ENCODE results near the gene PTPRM.

The PTPRM gene

DNA sequence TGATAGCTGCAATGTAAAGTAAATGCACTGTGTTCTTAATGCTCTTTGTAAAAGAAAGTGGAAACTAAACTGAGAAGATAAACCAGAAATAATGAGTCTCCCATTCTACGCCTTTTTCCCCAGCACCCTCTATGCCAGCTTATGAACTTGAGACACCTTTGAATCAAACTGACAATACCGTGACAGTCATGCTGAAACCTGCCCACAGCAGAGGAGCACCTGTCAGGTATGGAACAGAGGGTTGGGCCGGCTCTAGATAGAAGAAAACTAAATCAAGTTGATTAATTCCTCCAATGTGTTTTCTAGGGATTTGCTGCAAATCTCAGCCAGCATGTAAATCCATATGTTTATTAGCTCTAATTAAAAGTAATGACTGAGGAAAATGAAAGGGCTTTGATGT lies 521.5 kb downstream of the PTPRM start:
- no peak for DNase-seq (ENCODE audit: low read depth)

DNA sequence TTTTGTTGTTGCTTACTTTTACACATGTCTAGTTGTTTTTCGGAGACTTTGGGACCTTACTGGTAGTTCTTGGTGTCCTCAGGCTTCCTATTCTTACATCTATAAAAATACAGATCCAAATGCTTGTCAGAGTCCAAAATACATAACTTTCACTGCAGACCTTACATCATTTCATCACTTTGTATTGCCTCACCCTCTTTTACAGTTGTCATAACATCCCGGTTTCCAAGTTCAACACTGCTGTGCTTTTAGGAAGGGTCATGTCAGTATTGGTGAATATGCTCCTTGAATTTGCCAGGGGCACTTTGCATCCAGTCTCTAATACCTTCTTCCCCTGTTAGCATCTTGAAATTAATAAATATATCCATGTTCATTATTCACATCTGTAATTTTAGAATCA lies 523.9 kb downstream of the PTPRM start:
- DNase-seq (ENCODE audit: low read depth) = peak; percentile 17
- no peak overlapping the region for H3K4me3 ChIP-seq (ENCODE audit: low read depth, low read length)

More for the DNA sequence above, 521.5 kb downstream of the PTPRM start:
- H3K4me3 ChIP-seq (ENCODE audit: low read depth, low read length) = no peak overlapping the region

DNA sequence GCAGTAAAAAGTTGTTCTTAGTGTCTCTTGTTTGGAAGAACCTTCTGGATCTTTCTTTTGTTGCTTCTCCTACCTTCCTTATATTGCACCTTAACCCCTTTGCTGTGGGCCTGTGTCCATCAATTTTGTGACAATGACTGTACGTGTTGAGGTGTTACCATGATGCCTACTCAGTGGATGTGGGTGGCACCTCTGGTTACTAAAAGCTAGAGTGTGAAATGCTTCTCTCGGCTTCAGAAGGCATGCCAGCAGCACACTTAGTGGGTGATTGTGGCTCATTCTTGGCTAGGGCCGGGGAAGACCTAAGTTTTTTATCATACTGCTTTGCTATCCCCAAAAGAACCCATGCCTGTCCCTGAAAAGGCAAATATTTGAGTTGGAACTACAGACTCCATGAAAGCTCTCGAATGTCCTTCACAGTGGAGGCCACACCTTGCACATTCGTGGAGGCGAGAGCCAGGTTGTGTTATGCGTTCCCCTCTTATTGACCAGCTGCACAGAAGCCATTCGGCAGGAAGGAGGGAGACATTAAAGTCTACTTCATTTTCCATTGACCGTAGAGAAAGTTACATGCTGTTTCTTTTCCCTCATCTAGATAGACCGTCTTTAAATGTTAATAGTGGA lies 528.9 kb downstream of the PTPRM start:
- DNase-seq (ENCODE audit: low read depth) = no peak
- H3K4me3 ChIP-seq (ENCODE audit: low read depth, low read length) = no peak overlapping the region

DNA sequence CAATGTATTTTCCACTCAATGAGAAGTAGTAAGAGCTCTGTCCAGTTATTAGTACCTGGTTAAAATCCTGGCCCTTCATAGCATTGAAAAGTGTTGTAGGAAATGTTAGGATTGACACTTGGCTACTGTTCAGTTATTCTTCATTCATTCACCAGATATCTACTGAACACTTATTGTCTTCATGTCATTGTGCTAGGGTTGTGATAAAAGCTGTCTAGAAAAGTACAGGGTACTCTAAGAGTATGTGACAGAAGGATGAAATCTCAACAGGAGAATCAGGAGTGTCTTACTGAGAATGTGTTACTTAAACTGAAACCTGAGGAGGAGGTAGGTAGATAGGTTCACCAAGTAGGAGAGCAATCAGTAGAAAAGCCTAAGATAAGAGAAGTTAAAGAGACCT lies 530.3 kb downstream of the PTPRM start:
- no peak overlapping the region for H3K4me3 ChIP-seq (ENCODE audit: low read depth, low read length)

DNA sequence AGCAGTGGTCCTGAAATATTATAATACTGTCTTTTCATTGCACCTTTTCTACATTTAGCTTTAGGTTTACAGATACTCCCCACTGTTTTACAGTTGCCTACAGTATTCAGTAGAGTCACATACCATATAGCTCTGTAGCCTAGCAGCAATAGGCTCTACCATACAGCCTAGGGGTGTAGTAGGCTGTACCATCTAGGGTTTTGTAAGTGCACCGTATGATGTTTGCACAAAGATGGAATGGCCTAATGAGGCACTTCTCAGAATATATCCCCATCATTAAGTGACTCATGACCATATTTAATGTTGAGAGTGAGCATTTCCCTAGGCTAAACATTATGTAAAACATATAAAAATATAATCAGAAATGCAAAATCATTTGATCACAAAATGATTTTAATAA lies 530.8 kb downstream of the PTPRM start:
- no peak overlapping the region for H3K4me3 ChIP-seq (ENCODE audit: low read depth, low read length)
- DNase-seq (ENCODE audit: low read depth) = no peak

More for the DNA sequence above, 530.3 kb downstream of the PTPRM start:
- no peak for DNase-seq (ENCODE audit: low read depth)

DNA sequence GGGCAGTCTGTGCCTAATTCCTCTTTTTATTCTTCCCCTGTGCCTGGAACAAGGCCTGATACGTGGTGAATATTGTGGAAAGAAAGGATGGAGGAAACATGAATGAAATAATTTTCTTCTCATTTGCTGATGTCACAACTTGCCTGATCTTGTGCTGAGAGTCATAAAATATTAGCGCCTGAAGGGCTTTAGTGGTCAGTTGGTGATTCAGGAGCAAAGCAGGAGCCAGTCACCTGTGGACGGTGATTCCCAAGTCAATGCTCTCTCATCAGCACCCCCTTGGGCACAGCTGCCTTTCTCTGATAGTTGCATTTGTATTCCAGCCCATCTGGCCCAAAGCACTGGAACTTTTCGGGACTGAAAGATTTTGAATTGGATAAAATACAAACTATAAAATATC lies 539.5 kb downstream of the PTPRM start:
- no peak for DNase-seq (ENCODE audit: low read depth)
- H3K4me3 ChIP-seq (ENCODE audit: low read depth, low read length) = no peak overlapping the region

DNA sequence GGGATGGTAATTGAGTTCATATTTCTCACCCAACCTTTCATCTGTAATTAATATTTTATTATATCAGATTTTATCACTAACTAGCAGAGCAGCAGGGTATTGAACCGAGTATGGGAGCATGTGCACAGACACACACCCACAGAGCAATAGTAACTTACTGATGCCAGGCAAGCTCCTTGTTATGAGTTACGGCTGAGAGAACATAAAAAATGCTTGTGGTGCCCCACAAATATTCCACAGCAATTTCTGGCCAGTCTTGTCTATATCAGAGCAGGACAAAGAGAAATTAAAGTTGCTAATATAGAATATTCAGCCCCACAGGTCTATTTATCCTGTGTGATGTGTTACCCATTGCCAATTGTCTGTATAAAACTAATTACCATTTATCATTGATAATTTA lies 540.3 kb downstream of the PTPRM start:
- no peak for DNase-seq (ENCODE audit: low read depth)
- H3K4me3 ChIP-seq (ENCODE audit: low read depth, low read length) = no peak overlapping the region

DNA sequence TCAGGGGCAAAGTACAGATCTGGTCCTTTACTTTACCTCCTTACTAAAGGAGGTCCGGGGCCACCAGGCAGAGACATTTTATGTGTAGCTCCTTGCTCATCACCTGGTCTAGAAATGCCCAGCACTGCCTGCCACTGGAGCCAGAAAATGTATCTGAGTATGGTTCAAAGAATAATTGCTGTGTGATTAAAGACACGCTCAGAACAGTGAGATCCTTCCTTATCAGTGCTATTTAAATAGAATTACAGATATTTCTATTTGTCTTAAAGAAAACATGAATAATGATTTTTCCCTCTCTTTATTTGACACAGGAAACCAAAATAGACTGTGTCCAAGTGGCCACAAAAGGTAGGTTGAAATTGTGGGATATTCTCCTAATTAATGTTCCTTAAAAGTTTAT lies 547.4 kb downstream of the PTPRM start:
- H3K4me3 ChIP-seq (ENCODE audit: low read depth, low read length) = no peak overlapping the region
- no peak for DNase-seq (ENCODE audit: low read depth)

DNA sequence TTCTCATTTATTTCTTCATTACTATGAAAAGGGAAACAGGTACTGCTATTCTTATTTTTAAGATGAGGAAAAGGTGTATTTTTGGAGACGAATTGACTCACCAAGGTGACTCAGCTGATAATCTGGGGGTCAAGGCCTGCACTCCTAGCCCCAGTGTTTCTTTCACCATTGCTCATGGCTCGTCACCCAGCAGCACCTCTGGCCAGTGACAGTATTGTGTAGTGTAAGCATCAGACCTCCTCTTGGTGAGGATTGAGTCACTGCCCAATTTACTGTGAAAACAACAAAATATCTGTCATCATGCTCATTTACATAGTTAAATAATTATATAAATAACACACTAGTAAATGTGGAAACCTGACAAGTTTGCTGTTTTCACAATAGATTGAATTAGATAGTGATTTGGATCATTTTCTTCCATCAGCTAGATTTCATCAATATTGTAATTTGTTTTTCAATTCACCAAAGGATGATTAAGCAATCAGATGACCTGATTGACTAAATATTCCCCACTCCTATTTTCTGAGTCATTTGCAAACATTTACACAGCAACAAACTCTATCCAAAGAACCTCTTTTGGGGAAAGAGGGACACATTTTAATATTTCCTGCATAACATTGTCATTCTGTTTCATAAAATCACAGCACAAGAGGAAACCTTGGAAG lies 549.4 kb downstream of the PTPRM start:
- no peak for DNase-seq (ENCODE audit: low read depth)
- no peak overlapping the region for H3K4me3 ChIP-seq (ENCODE audit: low read depth, low read length)

DNA sequence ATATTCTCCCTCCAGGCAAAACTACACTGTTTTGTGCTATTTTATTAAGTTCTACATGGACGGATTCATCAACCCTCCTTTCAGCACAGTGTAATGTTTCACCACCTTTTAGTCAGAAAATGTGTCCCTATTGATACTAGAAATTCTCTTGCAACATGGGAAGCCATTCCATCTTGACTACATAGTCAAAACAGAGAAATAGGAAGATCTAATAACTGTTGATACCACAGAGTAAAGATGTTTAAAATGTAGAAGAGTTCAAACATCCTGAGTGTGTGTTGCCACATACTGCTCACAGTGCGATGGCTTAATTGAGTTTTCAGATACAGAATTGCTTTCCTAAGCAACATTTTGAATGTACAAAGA lies 549.9 kb downstream of the PTPRM start:
- DNase-seq (ENCODE audit: low read depth) = no peak
- H3K4me3 ChIP-seq (ENCODE audit: low read depth, low read length) = no peak overlapping the region

DNA sequence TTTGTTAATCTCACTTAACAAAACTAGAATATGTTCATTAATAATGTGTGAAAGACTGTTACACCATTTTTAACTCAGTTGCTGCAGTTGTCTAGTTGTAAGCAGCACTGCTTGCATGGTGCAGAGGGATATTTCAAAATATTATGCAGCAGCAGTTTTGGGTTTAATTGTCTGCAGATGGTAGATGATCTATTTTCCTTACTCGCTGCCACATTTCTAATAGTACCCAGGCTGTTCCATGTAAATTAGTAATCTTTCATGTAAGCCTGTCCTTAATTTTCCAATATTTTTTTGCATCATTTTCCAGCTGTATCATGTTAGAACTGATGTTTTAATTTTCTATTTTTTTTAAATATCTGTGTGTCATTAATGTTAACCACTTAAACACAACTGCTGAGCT lies 554.0 kb downstream of the PTPRM start:
- no peak overlapping the region for H3K4me3 ChIP-seq (ENCODE audit: low read depth, low read length)
- DNase-seq (ENCODE audit: low read depth) = no peak

DNA sequence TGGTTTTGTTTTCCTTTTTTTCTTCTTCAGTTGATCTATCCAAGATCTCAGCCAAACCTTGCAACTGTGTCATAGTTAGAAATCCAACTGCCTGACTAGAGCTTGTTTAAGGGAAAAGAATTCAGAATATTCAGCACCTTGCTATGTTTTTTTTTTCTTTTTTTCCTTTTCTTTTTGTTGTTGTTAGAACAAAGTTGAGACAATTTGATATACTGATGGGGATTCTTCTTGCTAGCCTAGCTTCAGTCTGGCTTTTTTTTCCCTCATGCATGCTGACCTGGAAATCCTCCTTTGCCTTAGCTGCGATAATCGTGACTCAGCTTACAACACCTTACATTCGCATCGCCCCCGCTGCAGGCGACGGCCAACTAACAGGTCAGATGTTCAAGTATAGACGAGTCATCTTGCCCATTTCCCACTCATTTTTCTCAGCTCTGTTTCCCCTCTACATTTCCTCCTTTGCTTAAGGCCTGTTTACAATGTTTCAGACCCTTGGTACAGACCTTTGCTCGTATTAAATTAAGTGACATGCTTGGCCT lies 554.9 kb downstream of the PTPRM start:
- H3K4me3 ChIP-seq (ENCODE audit: low read depth, low read length) = no peak overlapping the region
- DNase-seq (ENCODE audit: low read depth) = peak; percentile 82

DNA sequence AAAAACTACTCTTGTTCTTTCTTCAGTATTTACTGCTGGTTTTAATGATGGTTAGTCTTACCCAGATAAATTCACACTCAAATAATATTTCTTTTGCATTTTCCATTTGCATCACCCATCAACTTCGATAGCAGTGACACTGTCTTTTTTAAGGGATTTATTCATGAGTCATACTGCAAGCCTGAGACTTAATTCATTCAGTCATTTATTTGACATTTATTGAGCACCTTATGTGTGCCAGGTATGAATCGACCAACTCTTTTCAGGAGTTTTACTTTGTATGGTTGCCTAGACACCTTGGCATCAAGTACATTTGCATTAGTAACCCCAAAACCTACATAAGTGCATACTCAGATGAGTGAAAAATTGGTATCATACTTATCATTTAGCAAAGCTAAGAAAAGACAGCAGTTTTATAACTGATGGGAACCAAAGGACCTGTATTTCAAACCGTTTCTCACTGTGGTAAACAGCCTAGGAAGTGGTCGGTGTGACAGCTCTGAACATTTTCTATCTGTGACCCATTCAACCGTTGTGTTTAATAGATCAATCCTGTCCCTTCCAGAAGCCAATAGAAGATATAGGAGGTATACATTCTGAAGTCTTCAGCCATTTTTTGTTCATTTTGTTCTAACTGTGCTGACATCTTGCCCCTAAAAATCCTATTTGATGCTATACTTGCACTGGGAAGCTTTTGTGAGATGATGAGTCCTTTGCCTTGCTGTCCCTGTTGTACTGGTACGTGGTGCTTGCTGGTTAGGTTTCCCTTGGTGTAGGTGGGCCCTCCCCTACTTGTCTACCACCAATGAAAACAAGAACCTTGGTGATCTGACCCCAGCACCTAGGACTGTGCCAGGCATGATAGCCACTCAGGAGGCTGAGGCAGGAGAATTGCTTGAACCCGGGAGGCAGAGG lies 557.4 kb downstream of the PTPRM start:
- H3K4me3 ChIP-seq (ENCODE audit: low read depth, low read length) = no peak overlapping the region

DNA sequence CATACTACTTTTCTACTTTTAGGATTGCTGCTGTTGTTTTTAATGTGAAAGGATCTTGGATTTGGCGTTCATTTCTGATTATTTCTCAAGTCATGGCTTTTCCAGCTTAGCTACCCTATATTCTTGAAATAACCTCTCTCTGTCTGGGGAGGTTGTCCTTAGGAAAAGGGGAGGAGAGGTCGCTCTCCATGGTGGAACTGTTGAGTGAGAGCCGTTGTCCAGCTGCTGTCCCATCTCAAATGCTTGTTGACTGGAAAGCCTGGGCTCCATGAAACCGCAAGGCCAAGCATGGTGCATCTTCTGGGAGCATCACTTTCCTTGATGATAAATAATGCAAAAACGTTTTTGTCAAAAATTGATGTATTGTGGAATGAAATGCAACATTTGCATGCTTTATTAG lies 563.0 kb downstream of the PTPRM start:
- no peak for DNase-seq (ENCODE audit: low read depth)
- no peak overlapping the region for H3K4me3 ChIP-seq (ENCODE audit: low read depth, low read length)

More for the DNA sequence above, 557.4 kb downstream of the PTPRM start:
- DNase-seq (ENCODE audit: low read depth) = no peak

DNA sequence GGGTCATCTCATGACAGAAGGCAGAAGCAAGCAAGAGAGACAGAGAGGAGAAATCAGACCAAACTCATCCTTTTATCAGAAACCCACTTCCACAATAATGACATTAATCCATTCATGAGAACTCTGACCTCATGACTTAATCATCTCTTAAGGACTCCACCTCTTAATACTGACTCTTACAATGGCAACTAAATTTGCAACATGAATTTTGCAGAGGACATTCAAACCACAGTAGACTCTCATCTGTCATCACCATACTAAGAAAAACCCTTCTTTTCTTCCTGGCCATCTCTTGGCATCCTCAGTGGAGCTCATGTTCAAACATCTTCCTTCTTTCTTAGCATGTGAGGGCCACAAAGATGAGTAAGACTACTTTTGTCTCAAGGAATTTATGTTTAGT lies 565.9 kb downstream of the PTPRM start:
- no peak overlapping the region for H3K4me3 ChIP-seq (ENCODE audit: low read depth, low read length)
- DNase-seq (ENCODE audit: low read depth) = no peak

DNA sequence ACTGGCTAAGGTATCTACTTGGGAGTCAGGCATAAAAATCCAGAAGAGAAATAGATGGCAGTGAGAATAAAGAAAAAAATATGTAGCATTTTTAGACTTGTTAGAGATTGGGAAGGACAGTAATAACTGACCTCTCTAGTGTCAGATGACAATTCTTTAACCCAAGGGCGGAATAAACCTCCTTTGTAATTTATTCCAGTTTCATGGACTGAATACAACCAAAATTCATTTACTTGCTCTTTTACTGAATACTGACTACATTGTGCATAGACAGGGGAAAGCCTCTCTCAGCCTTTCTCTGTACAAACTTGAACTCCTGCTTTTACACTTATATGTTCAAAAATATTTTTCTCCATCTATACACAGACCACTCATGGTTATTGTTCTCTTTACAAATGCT lies 566.8 kb downstream of the PTPRM start:
- H3K4me3 ChIP-seq (ENCODE audit: low read depth, low read length) = no peak overlapping the region
- no peak for DNase-seq (ENCODE audit: low read depth)

DNA sequence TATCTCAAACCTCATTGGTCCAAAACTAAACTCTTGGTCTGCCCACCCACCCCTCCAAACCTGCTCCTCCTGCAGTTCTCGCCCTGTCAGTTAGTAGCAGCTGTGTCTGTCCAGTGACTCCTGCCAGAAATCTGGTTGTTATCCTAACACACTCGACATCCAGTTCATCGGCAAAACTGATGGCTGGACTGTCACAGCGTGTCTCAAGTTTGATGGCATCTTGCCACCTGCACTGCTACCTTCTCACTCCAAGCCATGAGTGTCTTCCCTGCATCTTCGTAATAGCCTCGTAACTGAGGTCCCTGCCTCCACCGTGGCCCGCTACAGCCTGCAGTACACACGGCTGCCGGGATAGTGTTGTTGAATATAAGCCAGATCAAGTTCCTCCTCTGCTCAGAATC lies 572.0 kb downstream of the PTPRM start:
- H3K4me3 ChIP-seq (ENCODE audit: low read depth, low read length) = no peak overlapping the region
- no peak for DNase-seq (ENCODE audit: low read depth)

DNA sequence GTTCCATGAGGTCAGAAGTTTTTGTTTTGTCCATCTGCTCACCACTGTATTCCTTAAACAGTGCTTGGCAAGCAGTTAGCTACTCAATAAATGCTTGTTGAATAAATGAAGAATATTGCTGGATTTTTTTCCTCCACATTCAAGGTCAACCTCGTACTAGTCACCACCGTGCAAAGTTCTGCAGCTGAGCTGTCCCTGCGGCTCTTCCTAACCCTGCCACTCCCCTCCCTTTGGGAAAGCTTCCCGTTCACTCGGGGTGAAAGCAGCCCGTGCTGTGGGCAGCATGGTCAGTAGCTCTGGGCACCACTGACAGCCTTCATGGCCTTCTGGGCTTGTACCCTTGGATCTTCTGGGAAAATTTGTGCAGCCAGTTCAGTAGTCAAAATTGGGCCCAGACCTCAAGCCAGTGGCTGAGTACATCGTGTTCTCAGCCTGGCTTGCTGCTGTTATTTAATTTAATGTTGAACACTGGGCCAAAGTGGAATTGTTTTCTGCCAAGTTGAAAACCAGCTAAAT lies 572.8 kb downstream of the PTPRM start:
- H3K4me3 ChIP-seq (ENCODE audit: low read depth, low read length) = no peak overlapping the region
- DNase-seq (ENCODE audit: low read depth) = peak; percentile 73

DNA sequence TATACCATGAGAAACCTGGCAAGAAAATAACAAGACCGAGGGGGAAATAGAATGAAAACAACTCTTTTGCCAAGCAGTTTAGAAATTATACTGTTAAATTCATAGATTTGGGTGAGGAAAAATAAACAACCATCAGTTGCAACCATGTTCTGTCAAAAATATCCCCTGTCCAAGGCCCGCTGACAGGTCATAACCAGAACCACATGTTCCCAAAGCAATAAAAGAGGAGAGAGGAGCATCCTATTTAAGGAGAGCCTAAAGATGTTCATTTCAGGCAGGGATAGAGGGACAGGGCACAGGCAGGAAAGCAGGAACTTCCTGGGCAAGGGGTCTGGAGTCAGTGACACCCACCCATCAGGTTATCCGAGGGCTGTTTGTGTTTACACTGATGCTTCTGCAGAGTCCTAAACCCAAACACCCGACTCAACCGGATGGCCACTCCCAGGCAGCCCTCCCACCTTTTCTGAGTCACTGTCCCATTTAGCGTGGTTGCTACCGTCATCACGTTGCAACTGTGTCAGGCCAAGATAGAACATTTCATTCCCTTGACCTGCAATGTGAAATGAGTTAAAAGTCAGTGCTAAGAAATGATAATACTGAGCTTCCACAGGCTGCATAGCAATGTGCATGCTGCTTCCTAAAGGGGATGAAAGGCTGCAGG lies 573.9 kb downstream of the PTPRM start:
- no peak overlapping the region for H3K4me3 ChIP-seq (ENCODE audit: low read depth, low read length)
- peak; percentile 91 for DNase-seq (ENCODE audit: low read depth)
